HG03196 (cell line): ENCODE data around the gene TUT1.
A peak's percentile ranks its signal among the peaks of the same experiment; 100 is the strongest.
"Not testable (repeated sequence)": the region's sequence is repeated elsewhere in the genome, so short reads cannot be mapped to it uniquely, and the experiment has no call there.

ENCODE experiments used
- ATAC-seq: cut with Tn5 transposase; IDR thresholded peaks from one replicate; pipeline ENCODE4 v1.9.1; 2021; ENCODE audit not compliant: unreplicated experiment

The TUT1 gene

GRCh38 chr11:62591448-62592145 is at the start of gene TUT1:
Gene TUT1, minus strand, starts transcription at chr11:62591523. Its CDS starts 38 bp downstream, at chr11:62591485.
- peak; percentile 82 for ATAC-seq

- no peak for ATAC-seq
Measured at GRCh38 chr11:62632492-62632891, 41.2 kb upstream of the TUT1 start.

- ATAC-seq = no peak
Measured at GRCh38 chr11:62627713-62628112, 36.4 kb upstream of the TUT1 start.

GRCh38 chr11:62622476-62623089 is 31.3 kb upstream of the TUT1 start:
- no peak for ATAC-seq

GRCh38 chr11:62621567-62622470 is 30.5 kb upstream of the TUT1 start, which contains the start of gene B3GAT3:
Gene B3GAT3, minus strand, starts transcription at chr11:62621986. Its CDS starts 39 bp downstream, at chr11:62621947.
- peak; percentile 90 for ATAC-seq

GRCh38 chr11:62621027-62621566 is 29.8 kb upstream of the TUT1 start:
- no peak for ATAC-seq

GRCh38 chr11:62616957-62617356 is 25.6 kb upstream of the TUT1 start:
- not testable (repeated sequence) for ATAC-seq

- ATAC-seq = no peak
Measured at GRCh38 chr11:62615521-62615920, 24.2 kb upstream of the TUT1 start.

- ATAC-seq = no peak
Measured at GRCh38 chr11:62614275-62614674, 23.0 kb upstream of the TUT1 start.

- ATAC-seq = peak; percentile 0
Measured at GRCh38 chr11:62613291-62613778, 22.0 kb upstream of the TUT1 start.

GRCh38 chr11:62612366-62613290 is 21.3 kb upstream of the TUT1 start, which contains the start of the genes EML3 and ROM1:
Gene EML3, minus strand, starts transcription at chr11:62612775. Its CDS starts 318 bp downstream, at chr11:62612457.
Gene ROM1, plus strand, starts transcription at chr11:62613257. Its CDS starts 25 bp downstream, at chr11:62613282.
- ATAC-seq = peak; percentile 49

- peak; percentile 8 for ATAC-seq
Measured at GRCh38 chr11:62611705-62612365, 20.5 kb upstream of the TUT1 start.

GRCh38 chr11:62610814-62611704 is 19.7 kb upstream of the TUT1 start:
- ATAC-seq = no peak

GRCh38 chr11:62610403-62610802 is 19.1 kb upstream of the TUT1 start:
- ATAC-seq = no peak

GRCh38 chr11:62608776-62609175 is 17.5 kb upstream of the TUT1 start:
- no peak for ATAC-seq

- no peak for ATAC-seq
Measured at GRCh38 chr11:62607714-62608113, 16.4 kb upstream of the TUT1 start.

GRCh38 chr11:62605902-62606301 is 14.6 kb upstream of the TUT1 start:
- no peak for ATAC-seq

- ATAC-seq = no peak
Measured at GRCh38 chr11:62605467-62605866, 14.1 kb upstream of the TUT1 start.
